Pons (tissue), 1 donor: Measurements from ENCODE around the gene SOX5.

Source experiments
- DNase-seq: peaks from one replicate; pipeline ENCODE4 v3.0.0-alpha.2; 2016; ENCODE audit warnings: low spot score

SOX5 gene

GRCh38 chr12:23684121-23684520 lies 265.3 kb downstream of the SOX5 start:
- DNase-seq: no peak

DNA sequence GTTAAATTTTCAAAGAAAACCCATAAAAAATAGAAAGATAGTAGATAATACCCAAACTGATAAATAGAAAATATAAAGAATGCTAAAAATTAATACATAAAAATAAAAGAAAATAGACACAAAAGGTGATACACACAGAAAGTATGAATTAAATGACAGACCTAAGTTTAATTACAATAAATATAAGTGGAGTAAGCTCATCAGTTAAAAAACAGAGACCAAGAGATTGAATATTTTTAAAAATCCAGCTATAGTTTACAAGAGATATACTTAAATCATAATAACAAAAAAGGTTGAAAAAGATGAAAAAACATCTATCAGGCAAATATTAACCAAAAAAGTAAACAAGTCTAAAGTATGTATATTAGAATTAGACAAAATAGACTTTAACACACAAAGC lies 268.2 kb downstream of the SOX5 start:
- no peak for DNase-seq

DNA sequence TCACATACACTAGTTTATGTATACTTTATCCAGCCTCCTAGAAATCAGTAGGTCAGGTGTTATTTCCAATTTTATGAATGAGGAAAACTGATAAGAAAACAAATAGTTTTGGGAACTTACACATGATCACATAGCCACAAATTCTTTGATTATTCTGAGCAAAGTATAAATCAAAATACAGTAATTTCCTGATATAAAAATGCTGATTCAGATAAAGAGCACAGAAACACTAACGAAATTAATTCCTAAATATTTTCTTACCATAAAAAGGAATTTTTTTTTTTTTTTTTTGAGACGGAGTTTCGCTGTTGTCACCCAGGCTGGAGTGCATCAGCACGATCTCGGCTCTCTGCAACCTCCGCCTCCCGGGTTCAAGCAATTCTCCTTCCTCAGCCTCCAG lies 275.4 kb downstream of the SOX5 start:
- DNase-seq: no peak

GRCh38 chr12:23671881-23672280 lies 277.6 kb downstream of the SOX5 start:
- DNase-seq: peak; percentile 26

DNA sequence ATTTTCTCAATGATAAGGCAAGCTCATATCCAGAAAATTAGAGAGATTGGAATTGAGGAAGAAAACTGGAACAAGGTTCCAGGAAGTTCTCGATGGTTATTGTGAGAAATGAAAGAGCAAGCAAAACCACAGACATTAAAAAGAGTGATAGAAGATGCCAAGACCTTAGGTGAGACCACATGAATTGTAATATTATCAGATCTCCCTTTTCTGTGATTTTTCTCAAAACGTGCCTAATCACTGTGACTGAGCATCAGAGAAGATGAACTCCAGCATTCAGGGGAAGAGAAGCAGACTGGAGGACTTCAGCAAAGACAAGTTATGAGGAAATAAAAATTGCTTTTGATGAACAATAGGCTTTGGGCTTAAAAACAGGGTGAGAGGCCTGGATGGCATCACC lies 278.8 kb downstream of the SOX5 start:
- no peak for DNase-seq

DNA sequence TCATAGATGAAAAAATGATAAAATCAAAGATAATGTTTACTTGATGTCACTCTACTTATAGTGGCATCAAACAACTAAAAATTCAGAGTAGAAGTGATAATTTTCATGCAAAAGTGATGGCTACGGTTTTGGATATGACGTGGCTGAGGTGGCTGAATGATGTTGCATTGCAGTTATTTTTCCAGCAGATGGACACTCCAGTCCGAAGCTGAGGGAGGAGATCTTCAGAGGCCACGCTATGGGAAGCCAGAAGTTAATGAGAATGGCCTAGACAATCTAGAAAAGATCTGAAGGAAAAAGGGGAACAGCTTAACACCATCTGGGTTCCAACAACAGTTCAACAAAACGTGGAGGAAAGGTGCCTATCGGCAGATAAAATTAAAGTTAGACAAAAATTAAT lies 279.8 kb downstream of the SOX5 start:
- no peak for DNase-seq

- no peak for DNase-seq
Measured at GRCh38 chr12:23666866-23667265, 282.6 kb downstream of the SOX5 start.

DNA sequence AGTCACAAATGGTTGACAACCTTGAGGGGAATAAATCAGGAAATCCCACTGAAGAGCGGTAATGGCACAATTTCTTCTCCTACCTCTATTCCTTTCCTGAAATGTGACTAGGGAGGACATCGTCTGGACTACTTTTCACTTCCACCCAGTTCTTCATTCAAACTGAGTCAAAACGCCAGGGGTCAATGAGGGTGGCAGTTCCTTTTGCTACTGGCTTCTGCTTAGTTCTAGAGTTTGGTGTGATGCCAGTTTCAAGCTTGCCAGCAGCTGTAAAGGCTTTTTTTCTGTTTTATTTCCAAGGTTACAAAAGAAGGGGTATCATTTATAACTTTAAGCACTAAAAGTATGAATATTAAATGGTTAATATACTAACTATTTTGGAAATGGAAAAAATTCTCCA lies 286.5 kb downstream of the SOX5 start:
- peak; percentile 35 for DNase-seq

DNA sequence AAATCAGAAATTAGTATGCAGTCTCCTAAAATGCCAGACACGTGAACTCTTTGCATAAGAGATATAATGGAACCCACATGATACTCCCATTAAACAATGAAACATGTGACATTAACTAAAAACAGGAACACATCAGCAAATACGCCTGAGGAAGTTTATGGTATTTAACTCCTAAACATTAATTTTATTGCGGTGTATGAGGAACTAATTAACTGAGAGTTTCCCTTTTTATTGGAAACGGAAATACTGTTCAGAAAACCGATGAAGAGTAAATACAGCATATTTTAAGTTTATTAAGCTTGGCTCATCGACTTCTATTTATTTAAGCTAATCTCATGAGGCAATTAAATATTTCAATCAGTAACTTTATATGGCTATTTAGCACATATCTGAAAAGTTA lies 290.3 kb downstream of the SOX5 start:
- no peak for DNase-seq

GRCh38 chr12:23657598-23657997 lies 291.9 kb downstream of the SOX5 start:
- DNase-seq: no peak

DNA sequence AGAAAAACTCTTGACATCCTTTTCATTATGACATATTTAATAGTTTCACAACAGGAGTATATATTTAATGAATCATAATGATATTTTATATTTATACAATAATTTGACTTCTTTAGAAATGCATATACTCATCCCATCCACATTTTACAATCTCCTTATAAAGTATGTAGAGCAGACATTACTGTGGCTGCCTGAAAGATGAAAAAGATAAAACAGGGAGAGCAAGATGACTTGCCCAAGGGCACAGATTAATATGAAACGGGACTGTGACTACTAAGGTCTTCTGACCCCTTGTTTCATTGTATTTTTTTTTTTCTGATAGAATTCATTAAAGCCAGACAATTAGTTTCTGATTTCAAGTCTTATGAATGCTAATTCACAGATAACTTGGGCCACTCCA lies 293.6 kb downstream of the SOX5 start:
- DNase-seq: no peak

DNA sequence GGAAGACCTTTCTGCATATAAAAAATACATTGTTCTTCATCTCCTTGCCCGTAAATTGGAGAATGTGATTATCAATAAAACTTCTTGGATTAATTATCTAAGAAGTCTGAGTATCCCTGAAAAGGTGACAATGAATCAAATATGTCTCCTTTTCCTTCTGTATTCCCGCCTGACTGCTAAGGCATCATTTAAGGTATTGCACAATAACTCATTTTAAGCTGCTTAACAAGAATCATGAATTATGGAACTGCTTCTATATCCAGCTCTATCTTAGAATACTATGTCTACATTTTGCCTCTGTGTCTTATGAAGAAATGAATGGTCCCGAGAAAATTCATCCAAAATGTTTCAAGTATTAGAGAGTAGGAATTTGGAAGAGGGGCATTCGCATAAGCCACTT lies 294.4 kb downstream of the SOX5 start:
- no peak for DNase-seq

DNA sequence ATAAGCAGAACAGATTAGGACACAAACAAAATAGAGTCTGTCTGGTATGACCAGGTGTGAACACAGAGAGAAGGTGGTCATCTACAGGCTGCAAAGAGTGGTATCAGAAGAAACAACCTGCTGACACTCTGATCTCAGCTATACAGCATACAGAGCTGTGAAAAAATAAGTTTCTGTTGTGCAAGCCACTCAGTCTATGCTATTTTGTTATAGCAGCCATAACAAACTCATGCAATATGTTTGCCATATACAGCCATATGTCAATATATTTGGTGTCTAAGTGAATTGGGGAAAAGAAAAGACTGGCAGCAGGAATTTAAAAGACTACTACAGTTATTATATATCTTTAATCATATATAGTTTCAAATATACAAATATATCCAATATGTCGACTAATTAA lies 300.9 kb downstream of the SOX5 start:
- DNase-seq: no peak

DNA sequence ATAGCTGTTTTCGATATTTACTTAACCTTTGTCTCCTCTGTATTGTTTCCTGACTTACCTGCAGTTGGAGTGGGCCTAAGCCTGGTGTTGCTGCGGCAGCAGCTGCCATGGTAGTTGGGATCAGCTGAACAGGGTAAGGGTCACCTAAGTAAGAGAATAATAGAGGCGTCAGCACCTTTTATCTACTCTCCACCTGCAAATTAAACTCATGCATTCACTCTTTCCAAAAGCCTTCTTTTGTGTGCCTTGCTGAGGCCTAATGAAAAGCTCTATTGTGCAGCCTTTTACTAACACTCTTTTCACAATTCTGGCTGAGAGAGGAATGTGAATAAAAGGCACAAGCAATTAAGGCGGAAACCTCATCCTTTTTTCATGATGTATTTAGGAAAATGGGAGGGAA lies 308.7 kb downstream of the SOX5 start:
- peak; percentile 85 for DNase-seq

DNA sequence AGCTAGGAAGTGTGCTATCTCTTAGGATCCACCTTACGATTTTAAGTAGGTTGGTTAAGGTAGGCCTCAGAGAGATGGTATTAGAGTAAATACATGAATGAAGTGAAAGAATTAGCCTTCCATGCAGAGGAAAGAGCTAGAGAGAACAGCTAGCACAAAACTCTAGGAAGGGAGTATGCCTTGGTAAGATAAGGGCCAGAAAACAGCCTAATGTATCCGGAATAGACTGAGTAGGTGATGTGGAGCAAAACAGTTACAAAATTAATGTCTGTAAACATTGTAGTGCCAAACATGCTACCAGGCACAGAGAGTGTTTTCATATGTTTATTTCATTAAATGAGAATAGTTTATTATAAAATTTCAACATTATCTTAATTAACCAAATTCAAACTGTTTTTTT lies 315.1 kb downstream of the SOX5 start:
- no peak for DNase-seq

DNA sequence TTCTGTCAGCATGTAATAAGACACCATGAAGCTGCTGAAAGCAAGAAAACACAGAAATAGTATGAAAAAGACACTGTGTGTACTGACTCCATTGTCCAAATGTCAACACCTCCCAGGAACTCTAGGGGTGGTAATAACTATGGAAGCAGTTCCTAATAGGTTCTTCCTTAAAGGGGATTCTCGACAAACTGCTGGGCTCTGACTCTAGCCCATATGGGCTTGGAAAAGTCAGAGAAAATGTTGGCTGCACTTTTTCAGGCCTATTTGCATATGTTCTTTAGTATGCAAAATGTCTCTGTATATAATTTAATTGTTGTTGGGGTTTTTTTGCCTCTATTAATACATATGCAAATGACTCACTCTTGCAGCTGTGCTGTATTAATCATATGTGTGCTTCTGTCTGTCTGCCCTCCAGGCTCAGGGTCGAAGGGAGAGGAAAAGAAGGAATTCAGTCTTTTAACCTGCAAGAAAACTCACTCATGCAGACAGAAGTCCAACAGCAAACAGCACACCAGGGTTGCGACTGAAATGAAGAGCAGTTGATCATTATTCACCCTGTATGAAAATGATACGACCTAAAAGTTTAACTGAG lies 317.6 kb downstream of the SOX5 start:
- DNase-seq: no peak

DNA sequence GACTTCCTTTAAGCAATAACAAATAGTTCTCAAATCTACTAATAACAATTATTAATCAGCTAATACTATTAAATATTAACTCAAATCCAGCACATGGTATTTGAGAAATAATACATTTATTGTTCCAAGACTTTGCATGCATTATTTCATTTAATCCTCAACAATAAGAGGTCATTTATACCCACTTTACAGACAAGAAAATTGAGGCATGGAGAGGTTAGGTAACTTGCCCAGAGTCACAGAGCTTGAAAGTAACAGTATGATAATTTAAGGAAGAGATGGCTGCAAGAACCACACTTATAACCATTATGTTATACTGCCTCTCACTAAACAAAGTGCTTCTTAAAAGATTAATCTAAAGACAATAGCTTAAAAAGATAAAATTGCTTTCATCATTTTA lies 318.9 kb downstream of the SOX5 start:
- DNase-seq: no peak

GRCh38 chr12:23628806-23629205 lies 320.7 kb downstream of the SOX5 start:
- DNase-seq: peak; percentile 80

GRCh38 chr12:23626791-23627190 lies 322.7 kb downstream of the SOX5 start:
- no peak for DNase-seq

- no peak for DNase-seq
Measured at GRCh38 chr12:23621900-23622299, 327.6 kb downstream of the SOX5 start.

DNA sequence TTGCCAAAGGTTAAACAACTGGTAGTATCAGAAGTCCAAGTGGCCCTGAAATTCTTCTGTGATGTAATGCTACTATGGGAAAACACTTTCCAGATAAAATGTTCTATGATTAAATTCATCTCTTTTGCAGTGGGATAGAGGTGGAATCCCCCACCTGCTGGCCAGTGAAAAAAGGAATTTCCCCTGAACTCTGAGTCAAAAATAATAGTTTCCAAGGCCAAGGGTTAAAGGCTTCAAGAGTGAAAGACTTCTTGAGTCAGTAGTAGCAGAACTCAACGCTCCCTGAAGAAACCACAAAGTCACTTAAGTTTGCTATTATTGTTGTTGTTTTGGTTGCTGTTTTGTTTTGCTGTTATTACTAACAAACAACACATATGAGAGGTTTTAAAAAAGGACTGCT lies 330.8 kb downstream of the SOX5 start:
- DNase-seq: no peak

DNA sequence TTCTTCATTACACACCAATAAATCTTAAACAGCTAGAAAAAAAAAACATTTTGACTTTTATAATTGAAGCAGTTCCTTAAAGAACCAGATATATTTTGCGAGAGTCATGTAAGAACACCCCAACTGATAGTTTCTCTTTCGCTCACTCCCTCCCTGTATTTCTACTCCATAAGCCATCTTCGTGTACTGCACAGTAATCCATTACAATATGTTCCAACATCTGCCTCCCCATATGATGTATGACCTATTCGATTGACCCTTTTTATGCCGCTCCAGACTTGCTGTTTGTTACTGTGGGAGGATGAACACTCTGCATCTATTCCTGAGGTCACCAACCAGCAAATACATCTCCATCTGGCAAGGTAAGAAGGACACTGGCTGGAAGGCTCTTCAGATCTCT lies 331.7 kb downstream of the SOX5 start:
- no peak for DNase-seq

DNA sequence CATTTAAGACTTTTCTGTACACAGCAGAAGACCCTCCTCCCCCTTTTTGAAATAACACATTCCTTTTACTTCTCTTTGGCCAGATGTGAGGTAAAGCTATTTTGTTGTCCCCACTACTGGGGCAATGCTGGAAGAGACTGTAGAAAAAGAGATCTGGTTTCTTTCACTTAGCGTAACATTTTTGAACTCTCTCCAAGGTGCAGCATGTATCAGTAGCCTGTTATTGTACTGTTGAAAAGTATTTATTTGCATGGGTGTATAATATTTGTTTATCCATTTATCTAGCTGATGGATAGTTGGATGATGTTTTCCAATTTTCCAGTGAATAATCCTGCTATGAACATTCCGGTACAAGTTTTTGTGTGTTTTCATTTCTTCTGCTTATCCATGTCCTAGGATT lies 335.2 kb downstream of the SOX5 start:
- no peak for DNase-seq

GRCh38 chr12:23611320-23611719 lies 338.1 kb downstream of the SOX5 start:
- no peak for DNase-seq

- peak; percentile 18 for DNase-seq
Measured at GRCh38 chr12:23600919-23601318, 348.6 kb downstream of the SOX5 start.
